Gastrocnemius medialis (tissue), 4 donors: ENCODE measurements around the gene CCDC91. TPM values are rescaled to one million over a fixed set of nuclear protein-coding genes. Genes with fewer than 3 reads are reported as not detected.
A peak's percentile ranks its signal among the peaks of the same experiment; 100 is the strongest.

ENCODE experiments used
- ATAC-seq, 2 donors: fragments of 150-250 bp; one replicate each; pipeline ENCODE4 v1.9.1; 2016
- DNase-seq, 2 donors: peaks; one replicate each; pipeline ENCODE4 v3.0.0-alpha.2; 2019
- H3K27ac ChIP-seq, 4 donors: fragments of 200-600 bp; sonication (generic); 1 replicate in 1 of 4; 2 replicates in 3 of 4; pipeline ENCODE4 v1.5.1; 2016 to 2018; ENCODE audit warnings: mild to moderate bottlenecking in 2 of 4, moderate library complexity in 1 of 4
- H3K27me3 ChIP-seq, 3 donors: fragments of 200-600 bp; sonication (generic) in 2 of 3; 1 replicate in 1 of 3; 2 replicates in 2 of 3; pipeline versions ENCODE4 v1.5.1 to v1.6.0; 2016 to 2019; ENCODE audit warnings: mild to moderate bottlenecking in 1 of 3, moderate library complexity in 1 of 3
- H3K36me3 ChIP-seq, 2 donors: fragments of 200-600 bp; sonication (generic) in 1 of 2; one replicate each; pipeline ENCODE4 v1.5.1; 2017 to 2018
- H3K4me1 ChIP-seq, 2 donors: fragments of 200-600 bp; sonication (generic) in 1 of 2; one replicate each; pipeline ENCODE4 v1.5.1; 2016 to 2017; ENCODE audit warnings: mild to moderate bottlenecking in 2 of 2
- H3K4me3 ChIP-seq, 4 donors: fragments of 200-600 bp; sonication (generic) in 3 of 4; 1 replicate in 1 of 4; 2 replicates in 3 of 4; pipeline ENCODE4 v1.5.1; 2016 to 2019; ENCODE audit warnings: mild to moderate bottlenecking in 2 of 4
- H3K9me3 ChIP-seq, 3 donors: fragments of 200-600 bp; sonication (generic) in 2 of 3; 1 replicate in 1 of 3; 2 replicates in 2 of 3; pipeline ENCODE4 v1.5.1; 2016 to 2019
- CTCF ChIP-seq, 5 experiments: fragments of 450-650 bp in 3 of 5; fragments of 200-600 bp in 2 of 5; sonication (generic) in 2 of 5; IDR thresholded peaks in 4 of 5; conservative IDR thresholded peaks in 1 of 5; 1 replicate in 4 of 5; 2 replicates in 1 of 5; pipeline ENCODE4 v1.5.1; 2016 to 2019; ENCODE audit warnings: antibody characterized with exemption in 5 of 5, mild to moderate bottlenecking in 3 of 5, moderate library complexity in 3 of 5
- POLR2A ChIP-seq, 2 donors: fragments of 450-650 bp; IDR thresholded peaks; one replicate each; pipeline ENCODE4 v1.6.1; 2017; ENCODE audit warnings: antibody characterized with exemption in 2 of 2, mild to moderate bottlenecking in 2 of 2, moderate library complexity in 2 of 2
- in situ Hi-C, 4 donors: fragments of 200-750 bp; cut with MboI; loops; one replicate each; pipeline versions ENCODE4 v1.15.0 to v1.8.0; 2017; ENCODE audit warnings: low sequenced_read_pairs in 4 of 4
- intact Hi-C: fragments of 100-400 bp; cut with DNase I; formaldehyde crosslinking; loops from one replicate; pipeline ENCODE4 v1.15.1; 2023; ENCODE audit warnings: low total_unique reads
- total RNA-seq, 4 donors: library from RNA; depleted of rRNA; stranded (reverse); fragments of >200 nt; gene quantifications; one replicate each; pipeline versions ENCODE4 v1.1.0 to v1.2.3, GENCODE V29; 2016

Gene CCDC91
- total RNA-seq, 4 donors from 2014 or later, result 22.3 to 50.6 (median 36.6) TPM

- ATAC-seq (no peak), DNase-seq (no peak)
- Histone ChIP-seq H3K4me3 (no peak overlapping the region), H3K27ac (no peak overlapping the region), H3K9me3 (no peaks in the 10 kb centered on the region), H3K4me1 (no peaks in the 10 kb centered on the region), H3K27me3 (no peaks in the 10 kb centered on the region), H3K36me3 (no peaks in the 10 kb centered on the region)
- intact Hi-C loops (no loop called here), in situ Hi-C loops (no loop called here)
- TF ChIP-seq CTCF (IDR thresholded peaks at IDR 0.05 in 4 of 5, conservative IDR thresholded peaks at IDR 0.05 in 1 of 5) (no peak), POLR2A (IDR thresholded peaks at IDR 0.05) (no peak)
Observed at GRCh38 chr12:28278960-28279359, 88.7 kb downstream of the CCDC91 start.

GRCh38 chr12:28286352-28286751, 96.1 kb downstream of the CCDC91 start:
- Histone ChIP-seq H3K27me3 (no peaks in the 10 kb centered on the region), H3K36me3 (no peaks in the 10 kb centered on the region), H3K9me3 (peaks cover 0 to 18% (median 3%) of the 10 kb centered on the region in 3 donors), H3K4me1 (no peaks in the 10 kb centered on the region), H3K4me3 (no peak overlapping the region), H3K27ac (no peak overlapping the region)
- ATAC-seq (no peak), DNase-seq (no peak)
- in situ Hi-C loops (no loop called here), intact Hi-C loops (no loop called here)
- TF ChIP-seq CTCF (IDR thresholded peaks at IDR 0.05 in 4 of 5, conservative IDR thresholded peaks at IDR 0.05 in 1 of 5), result no peak
- no peak for TF ChIP-seq POLR2A (IDR thresholded peaks at IDR 0.05)

- Histone ChIP-seq H3K4me3 (peak overlapping the region in 1 of 4 donors; percentile 4), H3K4me1 (no peaks in the 10 kb centered on the region), H3K27me3 (no peaks in the 10 kb centered on the region), H3K9me3 (peaks cover 0 to 18% (median 3%) of the 10 kb centered on the region in 3 donors), H3K27ac (no peak overlapping the region), H3K36me3 (no peaks in the 10 kb centered on the region)
- DNase-seq (no peak), ATAC-seq (no peak)
- intact Hi-C loops, result no loop called here
- TF ChIP-seq CTCF (IDR thresholded peaks at IDR 0.05 in 4 of 5, conservative IDR thresholded peaks at IDR 0.05 in 1 of 5), result no peak
- no peak for TF ChIP-seq POLR2A (IDR thresholded peaks at IDR 0.05)
- in situ Hi-C loops, result no loop called here
Observed at GRCh38 chr12:28290262-28290661, 100.0 kb downstream of the CCDC91 start.

- Histone ChIP-seq H3K4me1 (no peaks in the 10 kb centered on the region), H3K27me3 (no peaks in the 10 kb centered on the region), H3K9me3 (peaks cover 0 to 18% (median 3%) of the 10 kb centered on the region in 3 donors), H3K4me3 (no peak overlapping the region), H3K27ac (no peak overlapping the region), H3K36me3 (no peaks in the 10 kb centered on the region)
- TF ChIP-seq CTCF (IDR thresholded peaks at IDR 0.05 in 4 of 5, conservative IDR thresholded peaks at IDR 0.05 in 1 of 5) (no peak), POLR2A (IDR thresholded peaks at IDR 0.05) (no peak)
- no peak for ATAC-seq
- intact Hi-C loops (no loop called here), in situ Hi-C loops (no loop called here)
- no peak for DNase-seq
Observed at GRCh38 chr12:28292699-28293098, 102.4 kb downstream of the CCDC91 start.

- Histone ChIP-seq H3K27ac (no peak overlapping the region), H3K4me3 (no peak overlapping the region), H3K4me1 (no peaks in the 10 kb centered on the region), H3K9me3 (peaks cover 0 to 10% (median 3%) of the 10 kb centered on the region in 3 donors), H3K36me3 (no peaks in the 10 kb centered on the region), H3K27me3 (no peaks in the 10 kb centered on the region)
- intact Hi-C loops, result no loop called here
- in situ Hi-C loops, result no loop called here
- ATAC-seq, result no peak
- no peak for TF ChIP-seq POLR2A (IDR thresholded peaks at IDR 0.05)
- no peak for TF ChIP-seq CTCF (IDR thresholded peaks at IDR 0.05 in 4 of 5, conservative IDR thresholded peaks at IDR 0.05 in 1 of 5)
- DNase-seq, result no peak
Observed at GRCh38 chr12:28294300-28294699, 104.0 kb downstream of the CCDC91 start.
